ENCODE results near the gene SPECC1L.
"Not testable (repeated sequence)": the region's sequence is repeated elsewhere in the genome, so short reads cannot be mapped to it uniquely, and the experiment has no call there.

Gene SPECC1L

DNA sequence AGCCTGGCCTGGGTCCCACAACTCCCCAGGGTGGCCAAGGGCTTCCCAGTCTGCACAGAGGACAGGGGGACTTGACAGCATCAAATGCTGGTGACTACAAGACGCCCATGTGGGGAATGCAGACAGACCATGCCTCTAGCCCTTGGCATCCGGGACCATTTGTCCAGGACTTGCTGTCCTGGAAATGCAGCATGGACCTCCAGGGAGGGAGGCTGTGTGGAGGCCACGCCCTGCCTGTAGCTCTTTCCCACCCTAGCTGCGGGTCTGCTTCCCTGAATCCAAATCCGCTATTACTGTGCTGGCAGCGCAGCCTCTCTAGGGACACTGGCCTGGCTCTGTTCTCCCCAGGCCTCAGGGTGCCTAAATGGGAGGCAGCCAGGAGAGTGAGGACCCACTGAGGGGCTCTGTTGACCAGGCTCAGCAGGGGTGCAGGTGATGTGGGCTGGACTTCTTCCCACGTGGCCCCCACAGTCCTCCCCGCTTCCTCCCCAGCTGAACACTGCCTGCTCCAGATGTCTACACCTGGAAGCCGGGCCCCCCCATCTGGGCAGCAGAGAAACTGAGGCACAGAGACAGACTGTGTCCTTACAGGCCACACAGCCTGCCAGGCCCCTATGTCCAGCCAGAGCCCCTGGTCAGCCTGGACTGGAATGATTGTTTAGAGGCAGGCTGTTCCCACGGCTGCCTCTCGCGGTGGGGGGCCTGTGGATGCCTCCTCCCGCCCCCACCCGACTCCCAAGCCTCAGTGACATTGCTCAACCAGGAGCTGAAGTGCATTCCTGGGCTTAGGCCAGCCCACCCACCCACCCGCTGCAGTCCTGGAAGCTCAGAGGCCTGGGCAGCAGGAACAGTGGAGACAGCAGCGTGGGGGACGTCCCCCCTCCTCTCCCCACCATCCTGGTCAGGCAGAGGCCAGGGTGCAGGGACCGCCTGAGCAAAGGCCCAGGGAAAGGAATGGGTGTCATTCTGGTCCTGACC lies 24.8 kb upstream of the SPECC1L start:
- DNase-seq (ENCODE audit: low read depth), result not testable (repeated sequence)

DNA sequence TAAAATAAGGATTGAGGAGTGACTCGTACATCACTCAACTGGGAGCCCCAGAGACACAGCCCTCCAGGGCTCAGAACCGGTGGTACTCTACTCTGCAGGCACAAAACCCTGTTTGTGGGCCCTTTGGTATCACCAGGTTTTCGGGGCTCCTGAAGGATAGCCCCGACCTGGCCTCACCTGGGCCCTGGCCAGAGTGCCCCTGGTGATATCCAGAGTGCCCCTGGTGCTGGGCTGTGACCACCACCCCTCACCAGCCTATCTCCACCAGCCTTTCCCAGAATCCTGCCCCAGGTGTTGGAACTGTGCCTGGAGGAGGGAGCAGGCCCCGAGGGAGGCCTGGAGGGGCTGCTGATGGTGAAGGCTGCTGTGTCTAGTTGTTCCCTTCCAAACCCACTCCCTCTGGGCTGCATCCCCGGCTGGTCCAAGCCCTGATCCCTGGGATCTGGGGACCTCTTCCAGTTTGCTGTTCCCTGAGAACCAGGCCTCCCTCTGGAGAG lies 23.6 kb upstream of the SPECC1L start:
- DNase-seq (ENCODE audit: low read depth), result no peak

DNA sequence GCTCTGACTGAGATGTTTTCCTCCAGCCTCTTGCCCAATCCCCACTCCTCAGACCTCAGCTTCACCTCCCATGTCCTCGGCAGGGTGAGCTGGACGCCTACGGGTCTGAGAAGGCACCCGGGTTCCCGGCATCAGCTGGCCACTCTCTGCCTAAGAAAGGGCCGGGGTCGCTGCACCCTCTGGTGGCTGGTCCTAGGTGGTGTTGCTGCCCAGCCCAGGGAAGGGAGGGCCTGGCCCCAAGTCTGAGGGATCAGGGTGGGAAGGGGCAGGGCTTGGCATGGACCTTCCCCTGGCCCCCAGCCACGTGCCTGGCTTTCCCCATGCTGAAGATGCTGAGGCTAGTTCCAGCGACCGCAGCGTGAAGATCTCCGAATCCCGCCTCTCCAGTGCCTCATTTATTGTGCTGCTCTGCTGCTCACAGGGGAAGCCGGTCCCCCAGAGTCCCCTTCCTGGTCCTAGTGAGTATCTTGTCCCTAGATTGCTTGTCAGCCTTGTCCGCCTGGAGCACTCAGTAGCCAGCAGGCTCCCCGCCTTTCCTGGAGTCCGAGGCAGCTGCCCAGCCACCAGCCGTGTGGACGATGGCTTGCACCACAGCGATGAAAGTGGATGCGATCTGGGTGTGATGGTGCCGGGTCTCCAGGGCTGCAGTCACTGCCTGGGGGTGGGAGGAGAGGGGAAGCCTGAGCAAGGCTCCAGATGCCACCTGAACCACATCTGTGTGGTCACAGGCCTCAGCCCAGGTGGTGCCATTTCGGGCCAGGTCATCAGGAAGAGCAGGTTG lies 22.9 kb upstream of the SPECC1L start:
- no peak for DNase-seq (ENCODE audit: low read depth)

DNA sequence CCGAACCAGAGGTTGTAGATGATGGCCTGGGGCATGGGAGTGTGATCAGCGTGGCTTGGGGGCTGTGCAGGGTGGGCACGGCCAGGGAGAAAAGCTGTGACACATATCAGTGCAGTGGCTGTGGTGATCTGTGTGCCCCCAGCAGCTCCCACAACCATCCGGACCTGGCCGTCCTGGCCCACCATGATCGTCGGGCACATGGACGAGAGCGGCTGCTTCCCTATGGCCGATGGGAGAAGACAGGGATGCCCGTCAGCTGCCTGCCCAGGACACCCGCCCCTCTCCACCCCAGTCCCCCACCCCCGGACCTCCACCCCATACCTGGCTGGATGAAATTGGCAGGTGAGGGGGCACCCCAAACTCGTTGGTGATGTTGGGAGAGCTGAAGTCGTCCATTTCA lies 22.0 kb upstream of the SPECC1L start:
- DNase-seq (ENCODE audit: low read depth), result not testable (repeated sequence)

DNA sequence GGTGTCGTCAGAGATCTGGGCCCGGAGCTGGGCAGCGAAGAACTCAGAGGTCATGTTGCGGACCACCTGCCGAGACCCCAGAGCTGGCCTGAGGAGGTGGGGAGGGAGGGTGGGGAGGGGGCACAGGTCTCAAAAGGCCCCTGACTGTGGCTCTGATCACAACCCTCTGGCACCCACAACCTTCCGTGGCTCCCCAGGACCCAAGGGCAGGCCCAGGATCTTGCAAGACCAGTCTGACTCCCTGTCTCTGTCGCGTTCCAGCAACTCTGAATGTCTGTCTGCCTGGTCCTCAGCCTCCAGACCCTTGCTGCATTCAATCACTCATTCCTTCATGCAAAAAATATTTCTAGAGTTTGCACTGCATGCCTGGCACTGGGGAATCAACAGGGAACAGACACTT lies 21.2 kb upstream of the SPECC1L start:
- DNase-seq (ENCODE audit: low read depth), result not testable (repeated sequence)

DNA sequence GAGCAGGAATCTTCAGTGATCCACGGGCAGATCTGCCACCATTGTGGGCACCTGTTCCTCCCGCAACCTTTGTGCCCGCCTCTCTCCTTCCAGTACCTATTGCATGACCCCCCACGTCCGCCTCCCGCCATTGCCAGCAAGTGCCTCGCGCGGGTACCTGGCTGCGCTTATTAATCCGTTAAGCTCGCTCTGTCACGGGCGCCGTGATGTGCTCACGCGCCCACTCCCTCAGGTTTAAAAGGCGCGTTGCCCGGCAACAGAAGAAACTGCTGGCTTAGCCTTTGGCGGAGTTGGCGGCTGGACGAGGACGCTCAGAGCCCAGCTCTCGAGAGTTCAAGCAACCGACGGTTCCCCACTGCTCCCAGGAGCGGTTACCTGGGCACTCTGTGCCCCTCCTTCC lies 19.3 kb upstream of the SPECC1L start:
- DNase-seq (ENCODE audit: low read depth), result not testable (repeated sequence)

DNA sequence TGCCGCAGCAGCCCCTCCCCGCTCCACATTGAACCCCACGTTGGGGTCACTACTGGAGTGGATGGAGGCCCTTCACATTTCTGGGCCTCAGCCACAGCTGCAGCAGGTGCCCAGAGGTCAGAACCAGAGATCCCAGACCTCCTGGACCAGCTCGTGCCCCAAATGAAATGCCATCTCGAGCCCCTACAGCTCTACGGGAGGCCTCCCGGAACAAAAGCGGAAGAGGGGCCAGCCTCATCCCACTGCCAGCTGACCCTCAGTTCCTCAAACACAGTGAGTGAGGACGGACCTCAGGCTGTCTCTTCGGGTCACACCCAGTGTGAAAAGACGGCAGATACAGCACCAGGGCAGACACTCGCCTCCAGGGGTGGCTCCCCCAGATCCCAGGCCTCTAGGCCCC lies 17.5 kb upstream of the SPECC1L start:
- not testable (repeated sequence) for DNase-seq (ENCODE audit: low read depth)

DNA sequence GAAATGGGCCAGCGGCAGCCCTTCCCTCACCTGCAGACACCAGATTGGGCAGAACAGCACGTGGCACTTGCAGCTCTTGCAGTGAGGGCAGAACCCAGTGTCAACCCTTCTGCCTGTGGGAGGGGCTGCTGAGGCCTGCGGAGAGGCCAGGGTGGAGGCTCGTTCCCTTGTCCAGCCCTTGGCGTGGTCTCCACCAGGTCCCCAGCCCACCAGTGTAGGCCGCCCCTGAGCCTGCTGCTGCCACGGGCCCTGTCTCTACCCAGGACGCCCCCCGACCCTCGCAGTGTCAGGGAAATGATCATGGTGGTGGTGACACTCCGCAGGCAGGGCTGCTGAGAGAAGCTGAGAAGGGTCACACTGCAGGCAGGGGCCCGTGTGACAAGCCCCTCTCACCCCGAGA lies 14.5 kb upstream of the SPECC1L start:
- DNase-seq (ENCODE audit: low read depth), result not testable (repeated sequence)

DNA sequence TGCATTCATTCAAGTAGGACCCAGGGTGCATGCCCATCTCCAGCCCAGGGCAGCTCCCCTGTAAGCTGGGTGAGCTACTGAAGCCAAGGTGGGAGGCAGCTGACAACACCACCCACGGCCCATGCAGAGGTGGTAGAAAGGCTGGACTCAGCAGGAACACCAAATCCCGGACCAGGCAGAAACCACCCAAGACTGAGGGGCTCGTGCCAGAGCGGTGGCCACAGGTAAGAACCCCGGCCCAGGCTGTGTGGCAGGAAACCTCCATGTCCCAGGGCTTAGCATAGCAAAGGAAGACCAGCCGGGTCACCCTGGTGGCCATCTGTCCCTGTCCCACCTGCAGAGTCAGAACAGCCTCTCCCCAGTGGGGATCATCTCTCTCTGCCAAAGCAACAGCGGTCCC lies 13.9 kb upstream of the SPECC1L start:
- not testable (repeated sequence) for DNase-seq (ENCODE audit: low read depth)

DNA sequence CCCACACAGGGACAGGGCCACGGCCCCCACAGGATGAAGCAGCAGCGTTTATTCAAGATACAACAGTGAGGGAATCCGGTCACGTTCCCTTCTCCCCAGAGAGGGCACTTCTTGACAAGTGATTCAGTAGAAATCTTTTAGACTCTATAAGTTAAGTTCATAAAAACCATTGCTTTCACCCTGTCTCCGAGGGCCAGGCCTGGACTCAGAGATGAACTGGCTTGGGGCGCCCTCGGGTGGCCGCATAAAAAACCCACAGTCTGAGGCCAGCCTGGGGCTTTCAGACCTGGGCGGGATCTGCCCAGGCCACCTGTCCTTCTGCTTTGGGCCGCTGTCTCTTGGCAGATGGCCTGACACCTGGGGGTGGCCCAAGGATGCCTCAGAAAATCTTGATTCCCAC lies 11.2 kb upstream of the SPECC1L start:
- DNase-seq (ENCODE audit: low read depth), result peak; percentile 52

DNA sequence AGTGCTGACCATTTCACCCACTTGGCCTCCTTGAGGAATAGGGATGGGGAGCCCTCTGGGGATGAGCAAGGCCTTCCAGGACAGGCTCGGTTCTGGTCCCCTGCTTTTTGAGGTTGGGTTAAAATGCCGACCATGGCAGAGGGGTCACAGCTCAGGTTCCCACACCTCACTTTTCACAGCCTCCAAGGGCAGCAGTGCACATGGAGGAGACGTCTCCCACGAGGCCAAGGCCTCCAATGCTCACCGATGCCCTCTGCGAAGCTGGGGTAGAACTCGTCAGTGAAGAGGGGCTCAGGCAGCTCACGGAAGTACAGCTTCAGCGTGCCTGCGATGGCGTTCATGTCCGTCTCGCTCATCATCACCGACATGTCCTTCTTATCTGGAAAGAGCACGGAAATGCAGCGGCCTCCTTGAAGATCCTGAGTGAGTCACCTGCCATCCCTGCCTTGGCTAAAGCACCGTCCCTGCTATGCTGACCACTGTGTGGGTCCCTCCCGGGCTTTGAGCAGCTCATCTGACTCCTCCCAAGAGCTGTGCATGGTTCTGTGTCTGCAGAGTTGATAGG lies 8.4 kb upstream of the SPECC1L start:
- DNase-seq (ENCODE audit: low read depth), result not testable (repeated sequence)

DNA sequence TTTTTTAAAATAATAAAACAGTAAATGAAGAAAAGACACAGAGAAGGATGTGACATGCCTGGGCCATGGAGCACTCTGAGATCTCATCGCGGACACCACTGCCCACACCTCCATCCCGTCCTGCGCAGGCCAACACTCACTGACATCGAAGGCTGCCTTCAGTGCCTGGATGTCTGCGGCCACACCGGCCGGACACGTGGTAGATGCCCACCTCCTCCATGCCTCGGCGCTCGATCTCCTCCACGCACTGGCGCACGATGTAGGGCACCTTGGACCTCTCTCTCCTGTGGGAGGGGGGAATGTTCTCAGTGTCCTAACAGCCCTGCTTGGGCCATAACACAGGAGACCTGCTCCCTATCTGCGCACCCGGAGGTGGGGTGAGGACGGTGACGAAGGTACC lies 7.2 kb upstream of the SPECC1L start:
- DNase-seq (ENCODE audit: low read depth), result not testable (repeated sequence)

DNA sequence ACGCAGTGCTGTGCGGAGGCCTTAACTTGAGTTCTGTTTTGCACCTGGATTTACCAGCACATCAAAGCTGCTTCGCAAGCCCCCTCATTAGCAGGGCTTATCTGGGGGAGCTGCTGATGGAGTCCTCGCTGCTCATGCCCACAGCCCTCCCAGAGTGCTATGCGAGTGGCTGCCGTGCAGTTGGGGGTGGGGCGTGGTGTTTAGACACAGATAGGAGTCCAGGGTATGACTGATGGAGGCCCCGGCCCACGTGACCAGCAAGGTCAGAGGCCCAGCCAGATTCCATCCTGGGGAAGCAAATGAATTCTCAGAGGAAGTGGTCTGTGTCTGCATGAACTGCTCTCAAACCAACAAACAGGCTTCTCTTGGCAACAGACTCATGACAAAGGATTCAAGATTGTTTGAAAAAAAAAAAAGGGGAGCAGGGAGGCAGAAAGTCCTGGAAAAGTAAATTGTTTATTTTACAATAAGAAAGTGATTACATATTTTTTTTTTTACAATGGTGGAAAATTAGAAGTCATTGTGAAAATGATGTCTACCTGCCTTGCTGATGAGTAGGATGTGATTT lies 6.2 kb upstream of the SPECC1L start:
- DNase-seq (ENCODE audit: low read depth), result not testable (repeated sequence)

DNA sequence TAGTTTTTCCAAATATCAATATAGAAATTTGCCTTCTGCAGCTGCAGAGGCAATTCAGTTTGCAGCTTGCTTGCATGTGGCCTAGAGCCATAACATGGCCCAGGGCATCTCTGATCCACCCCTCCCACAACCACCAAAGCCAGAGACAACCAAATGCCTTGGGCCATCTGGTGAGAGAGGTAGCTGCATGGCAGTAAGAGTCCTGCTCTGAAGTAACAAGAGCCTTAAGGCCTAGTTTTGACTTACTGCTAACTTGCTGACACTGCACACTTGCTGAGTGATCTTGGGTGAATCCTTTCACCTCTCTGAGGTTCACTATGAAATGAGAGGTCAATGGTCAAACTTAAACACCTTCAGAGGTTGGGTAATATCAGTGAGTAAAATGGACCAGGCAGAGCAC lies 4.9 kb upstream of the SPECC1L start:
- DNase-seq (ENCODE audit: low read depth), result no peak

DNA sequence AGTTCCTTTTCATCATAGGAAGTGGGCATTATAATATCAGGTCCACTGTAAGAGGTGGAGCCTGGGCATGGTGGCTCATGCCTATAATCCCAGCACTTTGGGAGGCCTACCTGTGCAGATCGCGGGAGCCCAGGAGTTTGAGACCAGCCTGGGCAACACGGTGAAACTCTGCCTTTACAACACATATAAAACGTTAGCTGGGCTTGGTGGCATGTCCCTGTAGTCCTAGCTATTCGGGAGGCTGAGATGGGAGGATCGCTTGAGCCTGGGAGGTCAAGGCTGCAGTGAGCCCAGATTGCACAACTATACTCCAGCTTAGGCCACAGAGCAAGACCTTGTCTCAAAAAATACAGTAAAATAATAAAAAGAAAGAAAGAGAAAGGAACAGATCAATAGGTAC lies 4.1 kb upstream of the SPECC1L start:
- DNase-seq (ENCODE audit: low read depth), result not testable (repeated sequence)

DNA sequence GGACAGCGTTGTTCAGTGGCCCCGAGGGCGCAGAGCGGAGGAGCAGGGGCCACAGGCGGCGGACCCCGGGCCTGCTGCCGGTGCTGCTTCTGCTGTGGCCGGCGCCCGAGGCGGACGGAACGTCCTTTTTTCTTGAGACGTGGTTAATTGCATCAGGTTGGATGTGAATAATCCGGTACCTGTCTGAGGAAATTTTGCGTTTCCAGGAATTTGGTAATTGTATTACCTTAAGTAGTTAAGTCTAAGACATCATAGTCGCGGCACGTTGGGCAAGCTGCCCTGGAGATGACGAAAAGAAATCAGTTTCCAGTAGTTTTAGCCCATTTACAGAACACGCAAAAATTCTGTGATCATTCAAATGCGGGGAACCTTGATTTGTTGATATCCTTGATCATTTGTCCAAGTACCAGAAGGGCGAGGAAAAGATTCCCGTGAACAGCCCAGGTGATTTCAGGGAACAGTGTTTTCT lies 789 bp downstream of the SPECC1L start:
- DNase-seq (ENCODE audit: low read depth), result no peak

DNA sequence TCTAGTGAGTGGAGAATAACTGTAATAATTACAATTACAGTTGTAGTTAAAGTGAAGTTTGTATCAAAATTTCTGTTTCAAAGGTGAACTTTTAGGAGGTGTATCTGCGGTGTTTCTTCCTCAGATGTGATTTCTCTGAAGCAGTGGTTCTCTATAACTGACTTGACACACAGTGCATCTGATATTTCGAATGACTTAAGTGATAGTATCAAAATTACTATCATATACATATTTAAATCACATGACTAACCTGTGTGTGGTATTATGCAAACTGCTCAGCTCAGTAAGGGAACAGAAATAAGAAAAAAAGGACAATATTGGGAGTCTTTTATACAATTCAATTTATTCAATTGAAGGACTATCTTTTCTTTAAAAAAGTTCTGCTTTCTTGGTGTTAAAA lies 2.4 kb downstream of the SPECC1L start:
- not testable (repeated sequence) for DNase-seq (ENCODE audit: low read depth)

DNA sequence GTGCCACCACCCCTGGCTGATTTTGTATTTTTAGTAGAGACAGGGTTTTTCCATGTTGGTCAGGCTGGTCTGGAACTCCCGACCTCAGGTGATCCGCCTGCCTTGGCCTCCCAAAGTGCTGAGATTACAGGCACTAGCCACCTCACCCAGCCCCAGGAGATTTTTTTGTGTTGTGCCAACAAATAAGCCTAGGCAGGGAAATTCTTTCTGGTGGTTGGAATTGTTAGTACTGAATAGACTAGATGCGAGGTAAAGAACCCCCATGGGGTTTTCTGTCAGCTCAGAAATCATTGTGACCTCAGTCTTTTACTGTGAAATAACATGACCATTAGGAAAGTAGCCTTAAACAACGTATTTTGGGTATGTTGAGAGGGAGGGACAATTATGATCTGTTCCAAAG lies 3.3 kb downstream of the SPECC1L start:
- DNase-seq (ENCODE audit: low read depth), result not testable (repeated sequence)

DNA sequence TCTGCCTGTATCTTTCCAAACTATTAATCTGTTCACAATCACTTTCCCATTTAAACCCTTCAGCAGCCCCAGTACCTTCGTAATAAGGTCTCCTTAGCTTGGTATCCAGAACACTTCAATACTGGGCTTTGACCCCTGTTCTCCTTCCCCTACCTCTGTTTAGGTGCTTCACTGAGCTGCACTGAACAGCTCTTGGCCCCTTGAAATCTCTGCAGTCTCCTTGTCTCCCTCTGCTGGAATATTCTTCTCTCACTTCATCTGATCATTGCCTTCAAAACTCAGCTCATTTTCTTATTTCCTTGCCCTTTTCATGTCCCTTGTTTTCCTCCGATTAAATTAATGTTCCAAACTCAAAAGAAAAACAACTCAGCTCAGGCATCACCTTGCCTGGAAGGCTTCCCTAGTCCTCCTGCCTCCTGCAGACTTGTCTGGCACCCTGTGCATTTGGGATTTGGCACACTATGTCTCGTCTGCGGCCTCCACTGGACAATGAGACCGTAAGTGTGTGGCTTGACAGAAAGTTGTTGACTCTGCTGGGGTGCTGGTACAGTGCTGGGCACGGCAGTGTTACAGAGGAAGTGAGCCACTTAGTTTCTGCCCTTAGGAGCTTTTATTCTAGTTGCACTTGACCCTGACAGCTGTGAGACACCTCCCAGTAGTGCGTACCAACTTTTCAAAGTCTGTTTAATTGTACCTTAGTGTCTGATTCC lies 4.2 kb downstream of the SPECC1L start:
- not testable (repeated sequence) for DNase-seq (ENCODE audit: low read depth)

DNA sequence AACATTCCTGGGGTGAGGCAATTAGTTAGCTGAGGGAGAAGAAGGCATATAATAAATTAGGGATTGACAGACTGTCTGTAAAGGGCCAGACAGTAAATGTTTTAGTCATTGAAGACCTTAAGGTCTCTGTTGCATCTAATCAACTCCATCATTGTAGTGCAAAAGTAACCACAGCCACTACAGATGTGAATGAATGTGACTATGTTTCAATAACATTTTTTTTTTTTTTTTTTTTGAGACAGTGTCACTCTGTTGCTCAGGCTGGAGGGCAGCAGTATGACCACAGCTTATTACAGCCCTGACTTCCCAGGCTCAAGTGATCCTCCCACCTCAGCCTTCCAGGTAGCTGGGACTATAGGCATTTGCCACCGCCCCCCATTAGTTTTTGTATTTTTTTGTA lies 9.7 kb downstream of the SPECC1L start:
- DNase-seq (ENCODE audit: low read depth), result not testable (repeated sequence)

DNA sequence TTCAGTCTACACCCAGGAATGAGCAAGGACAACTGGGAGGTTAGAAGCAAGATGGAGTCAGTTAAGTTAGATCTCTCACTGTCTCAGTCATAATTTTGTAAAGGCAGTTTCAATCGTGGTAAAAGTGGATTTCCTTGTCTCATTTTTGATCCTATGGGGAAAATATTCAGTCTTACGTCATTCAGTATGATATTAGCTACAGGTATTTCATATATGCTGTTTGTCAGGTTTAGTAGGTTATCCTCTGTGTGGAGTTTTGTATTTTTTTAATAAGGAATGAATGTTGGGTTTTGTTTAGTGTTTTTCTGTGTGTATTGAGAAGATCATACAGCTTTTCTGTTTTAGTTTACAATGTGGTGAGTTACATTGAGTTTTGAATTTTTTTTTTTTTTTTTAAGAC lies 11.8 kb downstream of the SPECC1L start:
- DNase-seq (ENCODE audit: low read depth), result no peak
